Endothelial cell of umbilical vein (primary cell): ENCODE results near the gene COL21A1.

ENCODE experiments used
- CTCF ChIP-seq, 2 donors: IDR thresholded peaks; 1 replicate in 1 of 2; 2 replicates in 1 of 2; pipeline ENCODE4 v1.5.1; 2011; ENCODE audit warnings: low read length in 2 of 2, mild to moderate bottlenecking in 2 of 2, moderate library complexity in 2 of 2, control low read depth in 1 of 2, inconsistent platforms in 1 of 2, low read depth in 1 of 2; ENCODE audit not compliant: insufficient read depth in 1 of 2; ENCODE audit errors: extremely low read depth in 1 of 2
- EZH2 ChIP-seq: IDR thresholded peaks from 2 replicates; pipeline ENCODE4 v1.6.1; 2012; ENCODE audit warnings: borderline replicate concordance, low read depth, mild to moderate bottlenecking, moderate library complexity, low read length, inconsistent platforms; ENCODE audit not compliant: severe bottlenecking
- TF ChIP-seq, protein P1 (sequence below): IDR thresholded peaks from 2 replicates; pipeline ENCODE4 v1.6.1; 2011; ENCODE audit not compliant: insufficient read depth, insufficient read length

DNA sequence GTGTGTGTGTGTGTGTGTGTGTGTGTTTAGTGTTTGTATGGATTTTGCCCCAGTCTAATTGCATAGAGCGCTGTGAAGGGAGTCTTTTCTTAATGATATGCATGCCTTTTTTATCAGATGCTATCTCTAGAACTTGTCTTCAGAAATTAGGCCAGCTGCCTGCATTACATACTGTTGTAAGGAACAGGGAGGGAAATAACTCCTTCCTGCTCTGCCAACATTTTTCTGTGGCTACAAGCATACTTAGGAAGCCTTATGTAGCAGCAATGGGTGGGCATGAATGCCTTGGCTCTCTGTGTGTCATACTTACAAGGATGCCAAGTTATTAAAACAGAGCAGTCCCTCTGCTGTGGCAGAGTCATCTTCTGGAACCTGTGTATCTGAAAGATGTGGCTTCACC is 8.0 kb upstream of the COL21A1 start:
- TF ChIP-seq CTCF (IDR thresholded peaks at IDR 0.05; ENCODE audit: extremely low read depth in 1 of 2, insufficient read depth in 1 of 2, low read depth in 1 of 2, low read length in 2 of 2) (no peak), EZH2 (no peak)
- TF ChIP-seq, protein P1, sequence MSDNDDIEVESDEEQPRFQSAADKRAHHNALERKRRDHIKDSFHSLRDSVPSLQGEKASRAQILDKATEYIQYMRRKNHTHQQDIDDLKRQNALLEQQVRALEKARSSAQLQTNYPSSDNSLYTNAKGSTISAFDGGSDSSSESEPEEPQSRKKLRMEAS, result no peak
